ENCODE data around the gene OR51E2.

- TF ChIP-seq ZNF292 (tag by site-specific recombination; IDR thresholded peaks at IDR 0.05; ENCODE audit: borderline replicate concordance, low read depth) (no peak), ATF2 (tag by site-specific recombination; IDR thresholded peaks at IDR 0.05; ENCODE audit: low read depth) (no peak), KLF10 (tag by site-specific recombination; IDR thresholded peaks at IDR 0.05) (no peak), ZBTB1 (tag by site-specific recombination; IDR thresholded peaks at IDR 0.05) (no peak), ZNF585B (tag by site-specific recombination; IDR thresholded peaks at IDR 0.05) (no peak), ZNF596 (tag by site-specific recombination; IDR thresholded peaks at IDR 0.05) (no peak), ZNF274 (IDR thresholded peaks at IDR 0.05; ENCODE audit: low read length) (no peak), ZNF274 (tag by site-specific recombination; IDR thresholded peaks at IDR 0.05; ENCODE audit: borderline replicate concordance) (no peak), ZNF549 (tag by site-specific recombination; IDR thresholded peaks at IDR 0.05) (no peak), BCL11B (tag by site-specific recombination; IDR thresholded peaks at IDR 0.05; ENCODE audit: low read depth) (no peak), YY1 (tag by site-specific recombination; IDR thresholded peaks at IDR 0.05) (no peak)
- TF ChIP-seq, protein P1, sequence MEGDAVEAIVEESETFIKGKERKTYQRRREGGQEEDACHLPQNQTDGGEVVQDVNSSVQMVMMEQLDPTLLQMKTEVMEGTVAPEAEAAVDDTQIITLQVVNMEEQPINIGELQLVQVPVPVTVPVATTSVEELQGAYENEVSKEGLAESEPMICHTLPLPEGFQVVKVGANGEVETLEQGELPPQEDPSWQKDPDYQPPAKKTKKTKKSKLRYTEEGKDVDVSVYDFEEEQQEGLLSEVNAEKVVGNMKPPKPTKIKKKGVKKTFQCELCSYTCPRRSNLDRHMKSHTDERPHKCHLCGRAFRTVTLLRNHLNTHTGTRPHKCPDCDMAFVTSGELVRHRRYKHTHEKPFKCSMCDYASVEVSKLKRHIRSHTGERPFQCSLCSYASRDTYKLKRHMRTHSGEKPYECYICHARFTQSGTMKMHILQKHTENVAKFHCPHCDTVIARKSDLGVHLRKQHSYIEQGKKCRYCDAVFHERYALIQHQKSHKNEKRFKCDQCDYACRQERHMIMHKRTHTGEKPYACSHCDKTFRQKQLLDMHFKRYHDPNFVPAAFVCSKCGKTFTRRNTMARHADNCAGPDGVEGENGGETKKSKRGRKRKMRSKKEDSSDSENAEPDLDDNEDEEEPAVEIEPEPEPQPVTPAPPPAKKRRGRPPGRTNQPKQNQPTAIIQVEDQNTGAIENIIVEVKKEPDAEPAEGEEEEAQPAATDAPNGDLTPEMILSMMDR (tag by site-specific recombination; IDR thresholded peaks at IDR 0.05), result no peak
- TF ChIP-seq, protein P2, sequence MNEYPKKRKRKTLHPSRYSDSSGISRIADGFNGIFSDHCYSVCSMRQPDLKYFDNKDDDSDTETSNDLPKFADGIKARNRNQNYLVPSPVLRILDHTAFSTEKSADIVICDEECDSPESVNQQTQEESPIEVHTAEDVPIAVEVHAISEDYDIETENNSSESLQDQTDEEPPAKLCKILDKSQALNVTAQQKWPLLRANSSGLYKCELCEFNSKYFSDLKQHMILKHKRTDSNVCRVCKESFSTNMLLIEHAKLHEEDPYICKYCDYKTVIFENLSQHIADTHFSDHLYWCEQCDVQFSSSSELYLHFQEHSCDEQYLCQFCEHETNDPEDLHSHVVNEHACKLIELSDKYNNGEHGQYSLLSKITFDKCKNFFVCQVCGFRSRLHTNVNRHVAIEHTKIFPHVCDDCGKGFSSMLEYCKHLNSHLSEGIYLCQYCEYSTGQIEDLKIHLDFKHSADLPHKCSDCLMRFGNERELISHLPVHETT (tag by site-specific recombination; IDR thresholded peaks at IDR 0.05), result no peak
Observed at GRCh38 chr11:4658629-4659445, 38.8 kb downstream of the OR51E2 start.
